ENCODE measurements around the gene ZNF780A.
A peak's percentile ranks its signal among the peaks of the same experiment; 100 is the strongest.

ZNF780A gene

GRCh38 chr19:40090241-40091204 lies at the start of gene ZNF780A (continued):
- TF ChIP-seq ZSCAN4 (tag by site-specific recombination; IDR thresholded peaks at IDR 0.05) (peak; percentile 98), ZNF112 (tag by site-specific recombination; IDR thresholded peaks at IDR 0.05) (no peak), ZNF518A (tag by site-specific recombination; conservative IDR thresholded peaks at IDR 0.05; ENCODE audit: low read depth) (peak; percentile 95), ZBTB1 (tag by site-specific recombination; IDR thresholded peaks at IDR 0.05) (no peak; the same call in 1 of the 2 replicates), ZNF558 (tag by site-specific recombination; IDR thresholded peaks at IDR 0.05) (peak; percentile 82), ZNF354C (tag by site-specific recombination; IDR thresholded peaks at IDR 0.05; ENCODE audit: borderline replicate concordance, low read depth) (no peak), ZNF423 (tag by site-specific recombination; IDR thresholded peaks at IDR 0.05) (peak; percentile 88), ZNF623 (tag by site-specific recombination; IDR thresholded peaks at IDR 0.05) (peak; percentile 28; the same call in 1 of the 2 replicates), AEBP2 (tag by site-specific recombination; IDR thresholded peaks at IDR 0.05; ENCODE audit: borderline replicate concordance) (no peak), KLF9 (tag by site-specific recombination; IDR thresholded peaks at IDR 0.05; ENCODE audit: low read depth) (peak; percentile 74; the same call in 1 of the 2 replicates), INSM2 (tag by site-specific recombination; IDR thresholded peaks at IDR 0.05) (0 out of 2 replicates have a peak, but pooled peaks have one; percentile 56), ZBTB8A (tag by site-specific recombination; IDR thresholded peaks at IDR 0.05) (peak; percentile 71; the same call in 1 of the 2 replicates), PRDM2 (tag by site-specific recombination; IDR thresholded peaks at IDR 0.05; ENCODE audit: borderline replicate concordance) (peak; percentile 51; the same call in 1 of the 2 replicates), TRIM28 (IDR thresholded peaks at IDR 0.05; ENCODE audit: borderline replicate concordance, low read length) (peak; percentile 61; the same call in 1 of the 2 replicates), ELK4 (IDR thresholded peaks at IDR 0.05; ENCODE audit: borderline replicate concordance, low read depth, low read length) (no peak; the same call in 1 of the 2 replicates), ZSCAN5A (tag by site-specific recombination; IDR thresholded peaks at IDR 0.05) (peak; percentile 95), ZNF274 (IDR thresholded peaks at IDR 0.05; ENCODE audit: low read length) (no peak), ZNF274 (tag by site-specific recombination; IDR thresholded peaks at IDR 0.05; ENCODE audit: borderline replicate concordance) (no peak)

Data from HEK293 (cell line).